Measurements from ENCODE around the gene SPG7. TPM values are rescaled to one million over a fixed set of nuclear protein-coding genes. Genes with fewer than 3 reads are reported as not detected.

Gene SPG7
- polyA plus RNA-seq, 2 of the 4 experiments (the other 2 are of a cell fraction): 53.2 to 73.2 TPM

GRCh38 chr16:89598199-89598598 lies 90.0 kb downstream of the SPG7 start:
- Histone ChIP-seq H3K27ac (no peak overlapping the region), H3K4me3 (no peak overlapping the region), H3K4me2 (no peak overlapping the region), H3K4me1 (peaks cover 30% of the 10 kb centered on the region), H3K9me3 (no peaks in the 10 kb centered on the region)
- POLR2A ChIA-PET: no interaction called here
- TF ChIP-seq CBX2 (IDR thresholded peaks at IDR 0.05; ENCODE audit: borderline replicate concordance, low read depth) (no peak), BHLHE40 (IDR thresholded peaks at IDR 0.05; ENCODE audit: low read depth, low read length) (no peak), NPAS2 (CRISPR knock-in tag; IDR thresholded peaks at IDR 0.05; ENCODE audit: borderline replicate concordance) (no peak), RFX5 (IDR thresholded peaks at IDR 0.05) (no peak), CHD2 (IDR thresholded peaks at IDR 0.05; ENCODE audit: low read length, partially characterized antibody) (no peak), CTCF (IDR thresholded peaks at IDR 0.05) (no peak), JUN (IDR thresholded peaks at IDR 0.05) (no peak), KDM5A (IDR thresholded peaks at IDR 0.05) (no peak)
- ATAC-seq (no peak), DNase-seq (ENCODE audit: low read depth in 1 of 2, low spot score in 1 of 2) (peak; percentile 44 to 71), FAIRE-seq (no peak)
- WGBS (ENCODE audit: missing lambda C conversion rate): 81% methylated on average over 5 of the region's 14 CpGs
- CTCF ChIA-PET: interaction anchor here (1.7 kb wide), 1 partner anchor 13 kb away, joined by 4 read pairs; no protein-coding TSS in a partner anchor

GRCh38 chr16:89599451-89599858 lies 91.3 kb downstream of the SPG7 start:
- peak; percentile 45 to 81 for ATAC-seq
- Histone ChIP-seq H3K4me1 (peaks cover 30% of the 10 kb centered on the region), H3K9me3 (no peaks in the 10 kb centered on the region), H3K4me3 (no peak overlapping the region), H3K27ac (peak overlapping the region; percentile 10 to 69; a peak in 3 of 6 replicates), H3K4me2 (peak overlapping the region; percentile 21; the same call in 1 of the 3 replicates)
- WGBS (ENCODE audit: missing lambda C conversion rate): 15% methylated on average over 7 of the region's 8 CpGs
- POLR2A ChIA-PET: no interaction called here
- TF ChIP-seq CTCF (IDR thresholded peaks at IDR 0.05) (peak; percentile 51), RAD21 (conservative IDR thresholded peaks at IDR 0.05 in 1 of 2, IDR thresholded peaks at IDR 0.05 in 1 of 2) (peak; percentile 50 to 62), SMC3 (IDR thresholded peaks at IDR 0.05) (peak; percentile 49), PHF8 (IDR thresholded peaks at IDR 0.05; ENCODE audit: borderline replicate concordance, low read depth) (no peak)
- no peak for FAIRE-seq
- DNase-seq (ENCODE audit: low read depth in 1 of 2, low spot score in 1 of 2): peak; percentile 65 to 81
- CTCF ChIA-PET: interaction anchor here (0.7 to 4.2 kb wide), 20 partner anchors 9 to 109 kb away, joined by 3 to 49 read pairs (median 5); partner anchors contain the start of genes CPNE7 and DPEP1

GRCh38 chr16:89599902-89600301 lies 91.7 kb downstream of the SPG7 start:
- no peak for TF ChIP-seq ESRRA (IDR thresholded peaks at IDR 0.05; ENCODE audit: borderline replicate concordance, low read length)
- TF ChIP-seq MYC (IDR thresholded peaks at IDR 0.05; ENCODE audit: borderline replicate concordance, low read length): no peak
- TF ChIP-seq GATA3 (IDR thresholded peaks at IDR 0.05; ENCODE audit: borderline replicate concordance): no peak
- TF ChIP-seq, protein P1, sequence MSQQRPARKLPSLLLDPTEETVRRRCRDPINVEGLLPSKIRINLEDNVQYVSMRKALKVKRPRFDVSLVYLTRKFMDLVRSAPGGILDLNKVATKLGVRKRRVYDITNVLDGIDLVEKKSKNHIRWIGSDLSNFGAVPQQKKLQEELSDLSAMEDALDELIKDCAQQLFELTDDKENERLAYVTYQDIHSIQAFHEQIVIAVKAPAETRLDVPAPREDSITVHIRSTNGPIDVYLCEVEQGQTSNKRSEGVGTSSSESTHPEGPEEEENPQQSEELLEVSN (IDR thresholded peaks at IDR 0.05; ENCODE audit: borderline replicate concordance, low read depth): no peak
- no peaks in the 10 kb centered on the region for H3K9me3 ChIP-seq
- ChIA-PET CTCF (interaction anchor here (0.5 to 4.2 kb wide), 21 partner anchors 9 to 108 kb away, joined by 3 to 49 read pairs (median 5); partner anchors contain the start of genes CPNE7 and DPEP1), POLR2A (no interaction called here)
- H3K4me2 ChIP-seq: 0 out of 3 replicates have a peak overlapping the region, but pooled peaks have one; percentile 21
- DNase-seq (ENCODE audit: low read depth in 1 of 2, low spot score in 1 of 2) (no peak), ATAC-seq (peak in 1 of 2 experiments; percentile 5; a peak in 3 of 6 replicates), FAIRE-seq (no peak)
- no peak overlapping the region for H3K4me3 ChIP-seq
- H3K27ac ChIP-seq: peak overlapping the region in 1 of 2 experiments; percentile 69; a peak in 3 of 6 replicates
- 92% methylated on average over 9 of the region's 10 CpGs for WGBS (ENCODE audit: missing lambda C conversion rate)
- peaks cover 30% of the 10 kb centered on the region for H3K4me1 ChIP-seq
